ENCODE measurements around the gene MYL6. TPM values are rescaled to one million over a fixed set of nuclear protein-coding genes. Genes with fewer than 3 reads are reported as not detected.

The MYL6 gene
- total and polyA plus RNA-seq, 2 experiments from 2014 or later: 2,662 to 3,948 TPM

GRCh38 chr12:56118688-56119357 lies 39.3 kb upstream of the MYL6 start:
- Histone ChIP-seq H2AFZ (peak overlapping the region; percentile 47), H3K4me1 (ENCODE audit: insufficient read depth) (peaks cover 18% of the 10 kb centered on the region), H4K20me1 (ENCODE audit: insufficient read depth) (no peaks in the 10 kb centered on the region), H3K9ac (peak overlapping the region; percentile 75), H3K79me2 (ENCODE audit: insufficient read depth) (peaks cover 29% of the 10 kb centered on the region), H3K9me2 (ENCODE audit: insufficient read depth) (no peaks in the 10 kb centered on the region), H3K36me3 (ENCODE audit: low read depth) (no peaks in the 10 kb centered on the region; the same call in 1 of the 2 replicates), H3K4me3 (peak overlapping the region; percentile 98), H3K9me3 (ENCODE audit: low read depth) (no peaks in the 10 kb centered on the region), H3F3A (ENCODE audit: insufficient read depth) (peaks cover 39% of the 10 kb centered on the region), H3K27ac (peak overlapping the region; percentile 68), H3K4me2 (ENCODE audit: unreplicated experiment) (peak overlapping the region; percentile 83), H3K27me3 (replicated peaks; ENCODE audit: insufficient read depth) (no peaks in the 10 kb centered on the region)
- WGBS, 2 experiments (ENCODE audit: low coverage in 1 of 2, low lambda C conversion rate in 2 of 2, missing lambda C conversion rate in 2 of 2): 1 to 2% methylated on average over 13 of the region's 13 CpGs
- TF ChIP-seq EZH2 (IDR thresholded peaks at IDR 0.05; ENCODE audit: insufficient read depth, poor library complexity, severe bottlenecking): no peak
- in situ Hi-C loops (cut with MboI): no loop called here
- no peak for DNase-seq

- Histone ChIP-seq H4K20me1 (ENCODE audit: insufficient read depth) (no peaks in the 10 kb centered on the region), H2AFZ (peak overlapping the region; percentile 14; the same call in 1 of the 2 replicates), H3K27ac (peak overlapping the region; percentile 68), H3K4me1 (ENCODE audit: insufficient read depth) (peaks cover 18% of the 10 kb centered on the region), H3K27me3 (replicated peaks; ENCODE audit: insufficient read depth) (no peaks in the 10 kb centered on the region), H3K9me2 (ENCODE audit: insufficient read depth) (no peaks in the 10 kb centered on the region), H3K9ac (peak overlapping the region; percentile 75), H3K9me3 (ENCODE audit: low read depth) (no peaks in the 10 kb centered on the region), H3K4me3 (peak overlapping the region; percentile 98), H3K79me2 (ENCODE audit: insufficient read depth) (peaks cover 29% of the 10 kb centered on the region), H3F3A (ENCODE audit: insufficient read depth) (peaks cover 37% of the 10 kb centered on the region), H3K4me2 (ENCODE audit: unreplicated experiment) (peak overlapping the region; percentile 83), H3K36me3 (ENCODE audit: low read depth) (no peaks in the 10 kb centered on the region; the same call in 1 of the 2 replicates)
- in situ Hi-C loops (cut with MboI): no loop called here
- whole genome bisulfite sequencing, 2 experiments (ENCODE audit: low coverage in 1 of 2, low lambda C conversion rate in 2 of 2, missing lambda C conversion rate in 2 of 2): 0 to 2% methylated on average over 2 of the region's 2 CpGs
- peak; percentile 93 for DNase-seq
- no peak for TF ChIP-seq EZH2 (IDR thresholded peaks at IDR 0.05; ENCODE audit: insufficient read depth, poor library complexity, severe bottlenecking)
- TF ChIP-seq EZH2phosphoT487 (IDR thresholded peaks at IDR 0.05; ENCODE audit: insufficient read depth, low read depth): no peak
Observed at GRCh38 chr12:56119361-56119796, 38.8 kb upstream of the MYL6 start.

- Histone ChIP-seq H2AFZ (no peak overlapping the region), H3K36me3 (ENCODE audit: low read depth) (no peaks in the 10 kb centered on the region; the same call in 1 of the 2 replicates), H3K4me3 (no peak overlapping the region), H3K79me2 (ENCODE audit: insufficient read depth) (peaks cover 36% of the 10 kb centered on the region), H3K27me3 (replicated peaks; ENCODE audit: insufficient read depth) (no peaks in the 10 kb centered on the region), H3K9me3 (ENCODE audit: low read depth) (no peaks in the 10 kb centered on the region), H3K9ac (peak overlapping the region; percentile 75; the same call in 1 of the 2 replicates), H3K27ac (no peak overlapping the region), H3K4me2 (ENCODE audit: unreplicated experiment) (no peak overlapping the region), H3K9me2 (ENCODE audit: insufficient read depth) (no peaks in the 10 kb centered on the region), H3K4me1 (ENCODE audit: insufficient read depth) (peaks cover 14% of the 10 kb centered on the region), H4K20me1 (ENCODE audit: insufficient read depth) (no peaks in the 10 kb centered on the region), H3F3A (ENCODE audit: insufficient read depth) (peaks cover 37% of the 10 kb centered on the region)
- no peak for DNase-seq
- WGBS, 2 experiments (ENCODE audit: low coverage in 1 of 2, low lambda C conversion rate in 2 of 2, missing lambda C conversion rate in 2 of 2): 83% methylated on average over 16 to 17 of the region's 17 CpGs
- TF ChIP-seq EZH2 (IDR thresholded peaks at IDR 0.05; ENCODE audit: insufficient read depth, poor library complexity, severe bottlenecking) (no peak), EZH2phosphoT487 (IDR thresholded peaks at IDR 0.05; ENCODE audit: insufficient read depth, low read depth) (no peak)
- in situ Hi-C loops (cut with MboI): no loop called here
Observed at GRCh38 chr12:56120158-56120846, 37.9 kb upstream of the MYL6 start.

GRCh38 chr12:56121204-56121870 lies 36.8 kb upstream of the MYL6 start:
- Histone ChIP-seq H3K27me3 (replicated peaks; ENCODE audit: insufficient read depth) (no peaks in the 10 kb centered on the region), H3K36me3 (ENCODE audit: low read depth) (no peaks in the 10 kb centered on the region; the same call in 1 of the 2 replicates), H3K9ac (no peak overlapping the region), H3K79me2 (ENCODE audit: insufficient read depth) (peaks cover 43% of the 10 kb centered on the region), H3F3A (ENCODE audit: insufficient read depth) (peaks cover 38% of the 10 kb centered on the region), H3K4me3 (no peak overlapping the region), H3K4me2 (ENCODE audit: unreplicated experiment) (no peak overlapping the region), H2AFZ (no peak overlapping the region), H3K9me2 (ENCODE audit: insufficient read depth) (no peaks in the 10 kb centered on the region), H3K9me3 (ENCODE audit: low read depth) (no peaks in the 10 kb centered on the region), H3K27ac (no peak overlapping the region), H4K20me1 (ENCODE audit: insufficient read depth) (no peaks in the 10 kb centered on the region), H3K4me1 (ENCODE audit: insufficient read depth) (peaks cover 16% of the 10 kb centered on the region)
- WGBS, 2 experiments (ENCODE audit: low coverage in 1 of 2, low lambda C conversion rate in 2 of 2, missing lambda C conversion rate in 2 of 2): 86 to 92% methylated on average over 11 of the region's 11 CpGs
- TF ChIP-seq EZH2 (IDR thresholded peaks at IDR 0.05; ENCODE audit: insufficient read depth, poor library complexity, severe bottlenecking): no peak
- no peak for TF ChIP-seq EZH2phosphoT487 (IDR thresholded peaks at IDR 0.05; ENCODE audit: insufficient read depth, low read depth)
- in situ Hi-C loops (cut with MboI): no loop called here
- no peak for DNase-seq

All from GM23248 (cell line).